ENCODE measurements around the gene TSC22D1.

DNA sequence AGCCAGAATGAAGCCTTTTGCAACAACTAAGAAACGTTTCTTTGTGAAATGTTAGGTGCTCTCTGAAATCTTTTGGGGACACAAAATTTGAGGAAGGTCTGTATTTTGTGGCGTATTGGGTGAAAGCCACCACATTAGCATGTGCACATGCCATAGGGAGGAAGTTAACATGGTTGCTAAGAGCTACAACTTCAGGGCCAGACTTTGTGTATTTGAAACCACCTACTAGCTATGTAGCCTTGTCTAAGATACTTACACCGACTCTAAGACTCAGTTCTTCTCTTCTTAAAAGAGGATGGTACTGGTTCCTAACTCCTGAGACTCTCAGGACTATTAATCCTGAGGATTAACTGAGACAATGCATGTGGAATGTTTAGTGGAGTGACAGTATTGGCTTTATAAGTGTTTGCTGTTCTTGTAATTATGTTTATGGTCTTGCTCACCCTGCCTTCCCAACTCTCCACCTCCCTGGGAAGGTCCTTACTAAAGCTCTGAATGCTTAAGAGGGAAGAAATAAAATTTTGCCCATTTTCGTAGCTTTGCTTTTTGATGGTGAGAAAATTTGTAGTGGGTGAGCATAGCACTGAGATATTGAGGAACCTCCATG lies 187.0 kb downstream of the TSC22D1 start:
- no peak for TF ChIP-seq EZH2 (IDR thresholded peaks at IDR 0.05)
- no peak for TF ChIP-seq POLR2AphosphoS5 (IDR thresholded peaks at IDR 0.05; ENCODE audit: borderline replicate concordance, low read depth, low read length)
